Panc1 (cell line): ENCODE measurements around the gene CNTN1.

Source experiments
- CTCF ChIP-seq: fragments of 450-650 bp; IDR thresholded peaks from 2 replicates; pipeline ENCODE4 v1.5.1; 2017; ENCODE audit warnings: mild to moderate bottlenecking
- REST ChIP-seq, 2 experiments: IDR thresholded peaks; 2 replicates each; pipeline ENCODE4 v1.6.1; 2011 to 2012; ENCODE audit warnings: low read depth in 2 of 2, control low read depth in 1 of 2, low read length in 1 of 2, mild to moderate bottlenecking in 1 of 2, moderate library complexity in 1 of 2; ENCODE audit not compliant: insufficient read depth in 1 of 2

GRCh38 chr12:40971911-40972310, 279.7 kb downstream of the CNTN1 start:
- no peak for TF ChIP-seq CTCF
- TF ChIP-seq REST (IDR thresholded peaks at IDR 0.05; ENCODE audit: insufficient read depth in 1 of 2, low read depth in 2 of 2, low read length in 1 of 2): no peak
